HK-2 (cell line): ENCODE results near the gene NME9.
"Not testable (repeated sequence)": the region's sequence is repeated elsewhere in the genome, so short reads cannot be mapped to it uniquely, and the experiment has no call there.

Experiments
- DNase-seq: peaks from one replicate; pipeline ENCODE4 v3.0.0-alpha.2; 2018; ENCODE audit not compliant: unreplicated experiment

Gene NME9

GRCh38 chr3:138329127-138329983, at the start of gene NME9:
Gene NME9, minus strand, starts transcription at chr3:138329851. Its CDS starts 516 bp downstream, at chr3:138329335.
- DNase-seq, result peak; percentile 87

- DNase-seq, result no peak
Measured at GRCh38 chr3:138378990-138379389, 49.3 kb upstream of the NME9 start.

GRCh38 chr3:138378331-138378730, 48.7 kb upstream of the NME9 start:
- DNase-seq, result no peak

- no peak for DNase-seq
Measured at GRCh38 chr3:138377804-138378203, 48.2 kb upstream of the NME9 start.

- DNase-seq, result not testable (repeated sequence)
Measured at GRCh38 chr3:138377212-138377611, 47.6 kb upstream of the NME9 start.

DNA sequence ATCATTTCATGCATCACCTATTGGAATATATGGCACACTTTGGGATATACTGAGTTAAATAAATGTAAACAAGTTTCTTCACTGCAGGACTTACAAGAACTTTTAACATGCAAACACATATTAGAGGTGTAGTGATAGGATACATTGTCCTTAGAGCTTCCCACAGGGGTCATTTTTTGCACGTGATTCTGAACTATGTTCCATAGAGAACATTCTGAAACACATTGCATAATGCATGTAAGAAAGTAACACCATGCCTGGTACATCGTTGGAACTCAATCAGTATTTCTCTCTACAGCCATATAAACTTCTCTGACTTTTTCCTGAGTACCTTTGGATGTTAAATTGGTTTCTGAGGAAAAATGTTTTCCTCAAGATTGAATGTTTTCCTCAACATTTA, 47.0 kb upstream of the NME9 start:
- no peak for DNase-seq

DNA sequence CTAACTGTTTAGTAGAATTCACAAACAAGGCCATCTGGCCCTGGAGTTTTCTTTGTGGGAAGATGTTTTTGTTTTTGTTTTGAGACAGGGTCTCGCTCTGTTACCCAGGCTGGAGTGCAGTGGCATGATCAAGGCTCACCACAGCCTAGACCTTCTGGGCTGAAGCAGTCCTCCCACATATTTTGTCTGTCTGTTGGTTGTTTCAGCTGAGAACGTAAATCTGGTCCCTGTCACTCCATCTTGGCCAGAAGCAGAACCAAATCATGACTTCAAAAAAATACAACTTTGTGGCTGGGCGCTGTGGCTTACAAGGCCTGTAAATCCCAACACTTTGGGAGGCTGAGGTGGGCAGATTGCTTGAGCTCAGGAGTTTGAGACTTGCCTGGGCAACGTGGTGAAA, 45.8 kb upstream of the NME9 start:
- DNase-seq, result no peak

DNA sequence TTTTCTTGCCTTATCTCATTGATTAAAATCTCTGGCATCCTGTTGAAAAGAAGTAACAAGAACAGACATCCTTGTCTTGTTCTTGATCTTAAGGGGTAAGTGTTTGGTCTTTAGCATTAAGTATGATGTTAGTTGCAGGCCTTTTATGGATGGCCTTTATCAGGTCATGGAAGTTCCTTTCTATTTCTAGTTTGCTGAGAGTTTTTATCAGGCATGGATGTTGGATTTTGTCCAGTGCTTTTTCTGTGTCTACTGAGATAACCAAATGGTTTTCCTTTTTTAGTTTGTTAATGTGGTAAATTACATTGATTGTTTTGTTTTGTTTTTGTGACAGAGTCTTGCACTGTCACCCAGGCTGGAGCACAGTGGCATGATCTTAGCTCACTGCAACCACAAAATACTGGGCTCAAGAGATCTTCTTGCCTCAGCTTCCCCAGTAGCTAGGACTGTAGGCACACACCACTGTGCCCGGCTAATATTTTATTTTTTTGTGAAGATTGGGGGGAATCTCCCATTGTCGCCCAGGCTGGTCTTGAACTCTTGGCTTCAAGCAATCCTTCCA, 45.0 kb upstream of the NME9 start:
- no peak for DNase-seq

DNA sequence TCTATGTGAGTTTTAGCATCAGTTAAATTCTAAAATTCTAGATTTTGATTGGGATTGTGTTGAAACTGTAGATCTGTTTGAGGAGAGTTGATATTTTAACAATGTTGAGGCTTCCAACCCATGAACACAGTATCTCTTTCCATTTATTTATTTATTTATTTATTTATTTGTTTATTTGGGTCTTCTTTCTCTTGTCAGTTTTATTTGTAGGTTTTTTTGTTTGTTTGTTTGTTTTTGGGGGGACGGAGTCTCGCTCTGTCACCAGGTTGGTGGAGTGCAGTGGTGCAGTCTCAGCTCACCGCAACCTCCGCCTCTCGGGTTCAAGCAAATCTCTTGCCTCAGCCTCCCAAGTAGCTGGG, 44.1 kb upstream of the NME9 start:
- DNase-seq, result no peak

- DNase-seq, result no peak
Measured at GRCh38 chr3:138373087-138373735, 43.6 kb upstream of the NME9 start.

DNA sequence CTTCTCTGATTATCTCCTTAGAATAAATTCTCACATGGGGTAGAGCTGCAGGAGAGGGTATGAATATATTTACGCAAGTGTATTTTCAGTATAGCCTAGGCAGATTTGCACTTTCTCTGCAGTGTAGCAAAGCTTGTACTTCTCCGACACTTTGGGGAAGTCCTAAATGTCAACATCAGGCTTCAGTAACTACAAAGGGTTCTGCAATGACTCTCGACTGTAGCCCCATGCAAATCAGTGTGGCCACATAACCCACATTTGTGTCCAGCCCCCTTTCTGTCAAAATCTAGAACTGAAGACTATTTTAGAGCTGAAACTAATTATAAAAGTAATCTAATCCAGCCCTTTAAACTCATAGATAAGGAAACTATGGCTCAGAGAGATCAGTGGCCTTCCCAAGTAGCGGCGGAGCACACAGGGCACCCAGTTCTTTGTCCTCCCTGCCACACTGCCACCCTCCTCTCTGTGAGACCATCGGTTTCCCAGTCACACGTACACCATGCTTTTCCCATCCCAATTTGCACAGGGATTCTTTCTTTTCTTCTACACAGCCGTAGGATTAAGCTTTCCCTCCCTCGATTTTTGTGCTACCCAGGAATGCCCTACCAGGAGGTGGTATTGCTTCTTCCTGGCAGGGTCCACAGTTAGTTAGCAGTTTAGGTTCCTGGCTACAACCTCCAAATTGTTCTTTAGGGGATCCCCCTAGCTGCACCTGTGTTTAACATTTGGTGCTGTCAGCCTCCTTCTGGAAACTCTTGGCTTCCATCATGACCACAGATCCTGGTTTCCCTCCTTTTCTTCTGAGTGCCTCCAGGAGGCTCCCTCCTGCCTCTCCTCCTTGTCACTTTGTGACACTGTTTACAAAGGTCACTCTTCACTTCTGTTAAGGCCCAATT, 41.7 kb upstream of the NME9 start:
- no peak for DNase-seq

GRCh38 chr3:138370321-138370720, 40.7 kb upstream of the NME9 start:
- no peak for DNase-seq

DNA sequence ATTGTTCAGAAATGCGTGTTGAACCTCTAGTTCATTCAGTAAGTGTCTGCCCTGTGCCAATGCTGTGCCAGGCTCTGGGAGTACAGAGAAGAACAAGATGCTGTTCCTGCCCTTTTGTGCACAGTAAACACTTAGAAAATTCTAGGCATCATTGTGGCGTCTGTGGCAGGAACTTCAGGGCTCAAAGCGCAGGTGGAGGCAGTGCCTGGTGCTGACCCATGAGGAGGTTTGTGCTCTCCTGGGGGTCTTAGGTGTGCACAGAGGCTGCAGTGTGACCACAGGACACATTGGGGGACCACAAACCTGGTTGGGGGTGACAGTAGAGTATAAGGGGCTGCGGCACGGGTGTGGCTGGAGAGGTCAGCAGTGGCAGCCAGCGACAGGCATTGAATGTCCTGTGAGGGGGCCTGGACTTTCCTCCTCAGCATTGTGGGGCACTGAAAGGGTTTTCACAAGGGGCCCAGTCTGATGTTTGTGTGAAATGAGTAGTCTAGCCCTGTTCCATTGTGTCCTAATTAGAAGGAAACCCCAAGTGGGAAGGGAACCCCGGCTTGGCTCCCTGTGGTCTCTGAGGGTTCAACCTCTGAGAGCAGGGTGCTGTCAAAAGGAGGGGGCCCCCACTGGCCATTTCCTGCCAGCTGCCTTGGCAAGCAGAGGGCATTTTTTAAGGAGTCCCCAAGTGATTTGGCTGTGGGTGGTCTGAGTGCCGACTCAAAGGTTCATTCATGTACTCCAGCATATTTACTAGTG, 39.7 kb upstream of the NME9 start:
- no peak for DNase-seq

DNA sequence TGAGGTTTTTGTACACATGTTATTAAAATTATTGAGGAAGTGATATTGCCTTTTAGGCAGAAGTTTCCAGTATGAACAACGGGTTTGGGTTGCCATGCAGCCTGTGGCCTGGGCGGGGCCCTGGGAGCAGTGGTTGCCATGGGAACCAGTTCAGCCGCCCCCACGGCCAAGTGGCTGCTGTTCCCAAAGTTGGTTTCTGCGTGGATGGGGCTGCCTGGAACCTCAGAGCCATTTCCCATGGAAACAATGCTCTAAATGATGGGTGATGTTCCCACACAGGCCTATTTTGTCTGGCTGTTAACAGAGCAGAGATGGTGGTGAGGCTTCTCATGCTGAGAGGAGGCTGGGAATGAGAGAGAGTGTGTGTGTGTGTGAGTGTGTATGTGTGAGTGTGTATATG, 38.3 kb upstream of the NME9 start:
- no peak for DNase-seq

DNA sequence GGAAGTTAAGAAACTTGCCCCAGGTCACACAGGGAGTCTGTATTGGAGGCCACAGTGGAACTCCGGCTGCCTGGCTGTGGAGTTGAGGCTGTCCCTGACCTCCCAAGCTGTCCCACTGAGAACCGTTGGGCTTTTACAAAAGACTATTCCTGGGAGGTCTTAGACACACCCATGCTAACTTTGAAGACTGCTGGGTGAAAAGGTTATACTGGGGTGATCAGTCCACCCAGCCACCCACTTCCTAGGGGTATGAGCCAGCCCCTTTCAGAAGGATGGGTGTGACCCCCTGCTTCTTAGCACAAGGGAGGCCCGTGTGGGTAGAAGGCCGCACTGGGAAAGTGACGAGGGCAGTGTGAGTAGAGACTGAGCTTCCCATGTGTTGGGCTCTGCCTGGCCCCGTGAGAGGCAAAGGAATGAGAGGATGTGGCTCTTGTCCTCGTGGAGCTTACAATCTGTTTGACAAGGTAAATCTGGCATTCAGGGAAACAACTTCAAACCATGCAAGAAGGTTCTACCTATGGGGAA, 37.7 kb upstream of the NME9 start:
- no peak for DNase-seq

GRCh38 chr3:138366006-138366759, 36.5 kb upstream of the NME9 start:
- no peak for DNase-seq

- no peak for DNase-seq
Measured at GRCh38 chr3:138365253-138365555, 35.6 kb upstream of the NME9 start.

DNA sequence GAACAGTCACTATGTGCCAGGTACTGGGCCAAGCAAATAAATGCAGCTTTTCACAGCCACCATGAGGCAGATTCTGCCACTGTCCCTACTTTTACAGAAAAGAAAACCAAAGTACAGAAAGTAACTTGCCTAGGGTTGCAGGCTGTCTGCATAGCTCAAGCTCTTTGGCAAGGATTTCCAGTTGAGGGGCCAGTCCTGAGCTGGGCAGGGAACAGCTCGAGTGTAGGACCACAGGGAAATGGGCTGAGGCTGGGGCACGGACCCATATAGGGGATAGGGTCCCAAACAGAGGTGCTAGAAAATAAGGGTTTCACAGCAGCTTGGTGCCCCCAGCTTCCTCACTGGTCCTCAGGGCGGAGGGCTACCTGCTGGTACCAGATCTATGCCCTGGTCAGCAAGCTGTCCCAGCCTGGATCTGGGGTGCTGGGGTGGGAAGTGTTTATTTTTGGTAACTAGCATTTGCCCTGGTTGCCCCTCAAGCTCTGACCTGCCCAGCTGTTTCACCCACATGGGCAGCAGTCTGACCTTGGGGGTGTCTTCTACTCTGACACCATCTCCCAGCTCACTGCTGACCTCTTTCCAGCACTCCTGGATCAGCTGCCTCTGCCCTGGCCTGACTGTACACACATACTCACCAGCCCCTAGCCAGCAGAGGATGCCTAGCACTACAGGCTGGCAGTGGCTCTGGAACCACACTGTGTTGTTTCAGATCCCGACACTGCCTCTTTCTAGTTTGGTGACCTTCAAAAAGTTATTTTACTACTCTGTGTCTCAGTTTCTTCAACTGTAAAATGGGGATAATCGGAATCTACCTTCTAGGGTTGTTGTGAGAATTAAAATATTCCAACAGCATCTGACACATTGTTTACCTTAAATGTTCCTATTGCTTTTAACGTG, 35.0 kb upstream of the NME9 start:
- no peak for DNase-seq

DNA sequence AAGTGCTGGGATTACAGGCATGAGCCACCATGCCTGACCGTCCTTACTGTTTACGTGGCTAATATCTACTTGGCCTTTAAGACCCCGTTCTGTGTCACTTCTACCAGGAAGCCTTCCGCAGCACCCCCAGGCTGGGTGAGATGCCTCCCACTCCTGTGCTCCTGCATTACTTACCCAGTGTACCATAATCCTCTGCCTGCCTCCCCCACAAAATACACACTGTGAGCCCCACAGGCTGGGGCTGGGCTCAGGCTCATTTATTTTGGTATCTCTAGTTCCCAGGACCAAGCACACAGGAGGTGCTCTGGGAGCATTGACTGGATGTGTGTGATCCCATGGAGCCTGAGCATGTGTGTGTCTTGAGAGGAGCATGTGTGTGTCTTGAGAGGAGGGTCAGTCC, 33.7 kb upstream of the NME9 start:
- no peak for DNase-seq

GRCh38 chr3:138362538-138362937, 32.9 kb upstream of the NME9 start:
- DNase-seq, result no peak
